HG03196 (cell line): ENCODE measurements around the gene OR6K6.

ENCODE experiments used
- ATAC-seq: cut with Tn5 transposase; IDR thresholded peaks from one replicate; pipeline ENCODE4 v1.9.1; 2021; ENCODE audit not compliant: unreplicated experiment

OR6K6 gene

DNA sequence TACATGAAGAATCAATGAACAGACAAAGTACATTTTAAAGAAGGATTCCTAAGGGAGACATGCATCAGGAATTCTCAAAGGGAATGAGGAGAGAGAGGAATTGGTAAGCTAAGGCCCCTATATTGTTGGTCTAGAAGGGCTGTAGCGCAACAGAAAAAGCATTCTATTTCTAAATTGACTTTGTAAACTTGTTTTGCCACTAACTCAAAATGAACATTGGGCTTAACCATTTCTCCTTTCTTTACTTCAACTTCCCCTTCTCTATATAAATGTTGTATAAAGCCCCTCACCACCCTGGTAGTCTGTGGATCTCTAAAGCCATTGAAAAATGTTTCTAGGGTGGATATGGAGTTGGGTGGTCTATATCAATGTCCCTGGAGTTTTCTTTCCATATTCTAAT, 46.9 kb downstream of the OR6K6 start:
- no peak for ATAC-seq

DNA sequence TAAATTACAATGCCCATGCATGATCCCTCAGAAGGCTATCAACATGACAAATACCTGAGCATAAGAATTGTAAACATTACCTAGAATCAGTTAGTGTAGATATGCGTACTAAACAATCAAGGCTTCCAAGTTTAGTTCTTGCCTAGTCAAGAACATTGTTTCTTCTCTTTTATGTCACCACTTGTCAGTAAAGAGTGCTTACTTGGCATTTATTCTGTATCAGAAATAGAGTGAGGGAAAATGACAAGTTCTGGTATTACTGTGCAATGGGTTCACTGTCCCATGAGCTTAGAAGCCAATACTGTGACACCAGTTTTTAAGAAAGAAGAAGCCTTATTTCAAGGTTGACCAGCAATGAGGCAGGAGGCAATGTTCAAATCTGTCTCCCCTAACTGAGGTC, 49.2 kb downstream of the OR6K6 start:
- ATAC-seq = no peak
